ENCODE data around the gene PDE5A. TPM values are rescaled to one million over a fixed set of nuclear protein-coding genes. Genes with fewer than 3 reads are reported as not detected.

PDE5A gene
- total and polyA plus RNA-seq, 4 donors: 3.8 to 121 (median 16.9) TPM

- WGBS, 2 donors: 87 to 93% methylated on average over 3 of the region's 3 CpGs
- Histone ChIP-seq H3K36me3 (ENCODE audit: control insufficient read depth in 4 of 4, insufficient read depth in 4 of 4, low read length in 4 of 4) (peaks cover 0 to 24% (median 10%) of the 10 kb centered on the region in 4 donors), H3K4me3 (no peak overlapping the region), H3K4me1 (ENCODE audit: control insufficient read depth in 5 of 5, insufficient read depth in 5 of 5, low read length in 5 of 5) (peaks cover 0 to 4% (median 0%) of the 10 kb centered on the region in 5 donors), H3K9ac (ENCODE audit: insufficient read depth in 1 of 2, low read length in 2 of 2) (no peak overlapping the region), H3K27ac (ENCODE audit: low read depth in 1 of 2, low read length in 1 of 2) (no peak overlapping the region), H3K27me3 (ENCODE audit: control insufficient read depth in 3 of 3, insufficient read depth in 3 of 3, low read length in 2 of 3) (no peaks in the 10 kb centered on the region), H3K9me3 (ENCODE audit: control insufficient read depth in 4 of 4, insufficient read depth in 3 of 4, low read length in 3 of 4) (peaks cover 0 to 2% (median 0%) of the 10 kb centered on the region in 4 donors)
- DNase-seq (no peak), ATAC-seq (ENCODE audit: insufficient read depth, low FRiP score) (no peak)
- TF ChIP-seq, protein P1, sequence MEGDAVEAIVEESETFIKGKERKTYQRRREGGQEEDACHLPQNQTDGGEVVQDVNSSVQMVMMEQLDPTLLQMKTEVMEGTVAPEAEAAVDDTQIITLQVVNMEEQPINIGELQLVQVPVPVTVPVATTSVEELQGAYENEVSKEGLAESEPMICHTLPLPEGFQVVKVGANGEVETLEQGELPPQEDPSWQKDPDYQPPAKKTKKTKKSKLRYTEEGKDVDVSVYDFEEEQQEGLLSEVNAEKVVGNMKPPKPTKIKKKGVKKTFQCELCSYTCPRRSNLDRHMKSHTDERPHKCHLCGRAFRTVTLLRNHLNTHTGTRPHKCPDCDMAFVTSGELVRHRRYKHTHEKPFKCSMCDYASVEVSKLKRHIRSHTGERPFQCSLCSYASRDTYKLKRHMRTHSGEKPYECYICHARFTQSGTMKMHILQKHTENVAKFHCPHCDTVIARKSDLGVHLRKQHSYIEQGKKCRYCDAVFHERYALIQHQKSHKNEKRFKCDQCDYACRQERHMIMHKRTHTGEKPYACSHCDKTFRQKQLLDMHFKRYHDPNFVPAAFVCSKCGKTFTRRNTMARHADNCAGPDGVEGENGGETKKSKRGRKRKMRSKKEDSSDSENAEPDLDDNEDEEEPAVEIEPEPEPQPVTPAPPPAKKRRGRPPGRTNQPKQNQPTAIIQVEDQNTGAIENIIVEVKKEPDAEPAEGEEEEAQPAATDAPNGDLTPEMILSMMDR (IDR thresholded peaks at IDR 0.05; ENCODE audit: control extremely low read depth, extremely low read depth): no peak
Observed at GRCh38 chr4:119581190-119581873, 47.3 kb downstream of the PDE5A start.

DNA sequence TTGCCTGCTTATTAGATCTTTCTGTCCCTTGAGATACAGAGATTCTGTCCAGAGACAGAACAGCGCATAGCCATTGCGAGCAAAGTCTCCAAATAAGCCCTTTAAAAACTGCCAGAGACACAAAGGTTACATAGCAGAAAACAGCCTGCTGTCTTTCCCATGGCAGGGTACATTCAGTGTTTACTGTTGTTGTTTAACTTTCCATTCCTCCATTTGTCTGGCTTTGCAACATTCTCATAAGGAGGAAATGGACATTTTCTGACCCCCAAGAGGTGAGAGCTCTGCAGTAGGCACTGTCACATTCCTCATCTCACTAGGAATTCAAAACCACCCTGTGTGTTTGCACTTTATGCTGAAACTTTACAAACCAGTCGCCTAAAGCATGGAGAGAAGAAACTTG is 48.3 kb downstream of the PDE5A start:
- TF ChIP-seq, protein P1 (IDR thresholded peaks at IDR 0.05; ENCODE audit: control extremely low read depth, extremely low read depth): no peak
- no peak for ATAC-seq (ENCODE audit: insufficient read depth, low FRiP score)

GRCh38 chr4:119579823-119580222 is 48.8 kb downstream of the PDE5A start:
- Histone ChIP-seq H3K27ac (ENCODE audit: low read depth in 1 of 2, low read length in 1 of 2) (no peak overlapping the region), H3K27me3 (ENCODE audit: control insufficient read depth in 3 of 3, insufficient read depth in 3 of 3, low read length in 2 of 3) (no peaks in the 10 kb centered on the region), H3K36me3 (ENCODE audit: control insufficient read depth in 4 of 4, insufficient read depth in 4 of 4, low read length in 4 of 4) (peaks cover 0 to 24% (median 10%) of the 10 kb centered on the region in 4 donors), H3K4me1 (ENCODE audit: control insufficient read depth in 5 of 5, insufficient read depth in 5 of 5, low read length in 5 of 5) (peaks cover 0 to 4% (median 0%) of the 10 kb centered on the region in 5 donors), H3K9ac (ENCODE audit: insufficient read depth in 1 of 2, low read length in 2 of 2) (no peak overlapping the region), H3K9me3 (ENCODE audit: control insufficient read depth in 4 of 4, insufficient read depth in 3 of 4, low read length in 3 of 4) (peaks cover 0 to 2% (median 0%) of the 10 kb centered on the region in 4 donors), H3K4me3 (no peak overlapping the region)
- 76 to 79% methylated on average over 5 of the region's 5 CpGs for WGBS, 2 donors
- TF ChIP-seq, protein P1 (IDR thresholded peaks at IDR 0.05; ENCODE audit: control extremely low read depth, extremely low read depth): no peak
- ATAC-seq (ENCODE audit: insufficient read depth, low FRiP score): no peak
- no peak for DNase-seq

More for the DNA sequence above, 48.3 kb downstream of the PDE5A start:
- Histone ChIP-seq H3K27me3 (ENCODE audit: control insufficient read depth in 3 of 3, insufficient read depth in 3 of 3, low read length in 2 of 3) (no peaks in the 10 kb centered on the region), H3K36me3 (ENCODE audit: control insufficient read depth in 4 of 4, insufficient read depth in 4 of 4, low read length in 4 of 4) (peaks cover 0 to 24% (median 10%) of the 10 kb centered on the region in 4 donors), H3K4me3 (no peak overlapping the region), H3K9ac (ENCODE audit: insufficient read depth in 1 of 2, low read length in 2 of 2) (no peak overlapping the region), H3K27ac (ENCODE audit: low read depth in 1 of 2, low read length in 1 of 2) (no peak overlapping the region), H3K4me1 (ENCODE audit: control insufficient read depth in 5 of 5, insufficient read depth in 5 of 5, low read length in 5 of 5) (peaks cover 0 to 4% (median 0%) of the 10 kb centered on the region in 5 donors), H3K9me3 (ENCODE audit: control insufficient read depth in 4 of 4, insufficient read depth in 3 of 4, low read length in 3 of 4) (peaks cover 0 to 2% (median 0%) of the 10 kb centered on the region in 4 donors)
- 74 to 89% methylated on average over 3 of the region's 3 CpGs for WGBS, 2 donors
- DNase-seq: peak in 1 of 3 donors; percentile 23

Data from lung (tissue), 12 donors.